ENCODE data around the gene DAAM1. TPM values are rescaled to one million over a fixed set of nuclear protein-coding genes. Genes with fewer than 3 reads are reported as not detected.

Gene DAAM1
- total RNA-seq, 1 donor from 2014 or later, result 67.6 TPM

DNA sequence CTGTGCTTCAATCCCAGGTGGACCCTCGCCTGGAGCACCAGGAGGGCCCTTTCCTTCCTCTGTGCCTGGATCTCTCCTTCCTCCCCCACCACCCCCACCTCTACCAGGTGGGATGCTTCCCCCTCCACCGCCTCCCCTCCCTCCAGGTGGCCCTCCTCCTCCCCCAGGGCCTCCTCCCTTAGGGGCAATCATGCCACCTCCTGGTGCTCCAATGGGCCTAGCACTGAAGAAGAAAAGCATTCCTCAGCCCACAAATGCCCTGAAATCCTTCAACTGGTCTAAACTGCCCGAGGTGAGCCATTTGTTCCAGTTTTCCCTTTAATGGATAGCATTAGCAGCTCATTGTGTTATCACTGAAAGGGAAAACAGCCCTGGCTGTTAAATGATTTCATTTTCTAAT, 142.8 kb downstream of the DAAM1 start:
- H3K27ac ChIP-seq, result peak overlapping the region; percentile 71 to 83
- intact Hi-C loops (cut with DNase I), result loop anchor here (10.0 kb wide), 1 partner anchor 56 kb away; no protein-coding TSS in a partner anchor
- peaks cover 0 to 23% of the 10 kb centered on the region in 2 donors for H3K4me1 ChIP-seq

DNA sequence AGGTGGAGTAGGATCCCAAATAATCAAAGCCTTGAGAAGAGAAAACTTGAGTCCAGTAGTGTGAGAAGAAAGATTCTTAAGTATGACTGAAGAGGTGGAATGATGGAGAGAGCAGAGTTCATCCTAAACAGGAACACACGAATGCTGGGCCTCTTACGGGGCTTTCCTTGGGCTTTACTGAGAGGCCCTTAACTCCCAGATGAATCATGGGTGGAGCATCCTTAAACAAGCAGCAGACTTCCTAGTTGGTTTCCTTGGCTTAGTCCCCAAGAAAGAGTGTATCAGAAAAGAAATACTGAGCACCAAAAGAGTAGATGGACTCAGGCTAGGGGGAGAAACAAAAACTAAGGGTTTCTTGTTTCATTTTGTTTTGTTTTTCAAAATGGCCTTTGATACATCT, 144.3 kb downstream of the DAAM1 start:
- DNase-seq (ENCODE audit: low spot score in 2 of 2), result no peak
- Histone ChIP-seq H3K27me3 (no peaks in the 10 kb centered on the region), H3K4me1 (peaks cover 0 to 36% of the 10 kb centered on the region in 2 donors), H3K36me3 (peaks cover 13 to 16% of the 10 kb centered on the region in 2 donors), H3K27ac (peak overlapping the region; percentile 71 to 83), H3K9me3 (no peaks in the 10 kb centered on the region), H3K4me3 (no peak overlapping the region)
- TF ChIP-seq, protein P1, sequence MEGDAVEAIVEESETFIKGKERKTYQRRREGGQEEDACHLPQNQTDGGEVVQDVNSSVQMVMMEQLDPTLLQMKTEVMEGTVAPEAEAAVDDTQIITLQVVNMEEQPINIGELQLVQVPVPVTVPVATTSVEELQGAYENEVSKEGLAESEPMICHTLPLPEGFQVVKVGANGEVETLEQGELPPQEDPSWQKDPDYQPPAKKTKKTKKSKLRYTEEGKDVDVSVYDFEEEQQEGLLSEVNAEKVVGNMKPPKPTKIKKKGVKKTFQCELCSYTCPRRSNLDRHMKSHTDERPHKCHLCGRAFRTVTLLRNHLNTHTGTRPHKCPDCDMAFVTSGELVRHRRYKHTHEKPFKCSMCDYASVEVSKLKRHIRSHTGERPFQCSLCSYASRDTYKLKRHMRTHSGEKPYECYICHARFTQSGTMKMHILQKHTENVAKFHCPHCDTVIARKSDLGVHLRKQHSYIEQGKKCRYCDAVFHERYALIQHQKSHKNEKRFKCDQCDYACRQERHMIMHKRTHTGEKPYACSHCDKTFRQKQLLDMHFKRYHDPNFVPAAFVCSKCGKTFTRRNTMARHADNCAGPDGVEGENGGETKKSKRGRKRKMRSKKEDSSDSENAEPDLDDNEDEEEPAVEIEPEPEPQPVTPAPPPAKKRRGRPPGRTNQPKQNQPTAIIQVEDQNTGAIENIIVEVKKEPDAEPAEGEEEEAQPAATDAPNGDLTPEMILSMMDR (IDR thresholded peaks at IDR 0.05), result no peak
- intact Hi-C loops (cut with DNase I), result loop anchor here (1.0 to 10.0 kb wide), 2 partner anchors 11 to 58 kb away; no protein-coding TSS in a partner anchor

More for the DNA sequence above, 142.8 kb downstream of the DAAM1 start:
- no peaks in the 10 kb centered on the region for H3K27me3 ChIP-seq
- peaks cover 14 to 23% of the 10 kb centered on the region in 2 donors for H3K36me3 ChIP-seq
- no peak for DNase-seq (ENCODE audit: low spot score in 2 of 2)
- H3K9me3 ChIP-seq, result no peaks in the 10 kb centered on the region
- H3K4me3 ChIP-seq, result no peak overlapping the region
- TF ChIP-seq, protein P1 (IDR thresholded peaks at IDR 0.05), result no peak

DNA sequence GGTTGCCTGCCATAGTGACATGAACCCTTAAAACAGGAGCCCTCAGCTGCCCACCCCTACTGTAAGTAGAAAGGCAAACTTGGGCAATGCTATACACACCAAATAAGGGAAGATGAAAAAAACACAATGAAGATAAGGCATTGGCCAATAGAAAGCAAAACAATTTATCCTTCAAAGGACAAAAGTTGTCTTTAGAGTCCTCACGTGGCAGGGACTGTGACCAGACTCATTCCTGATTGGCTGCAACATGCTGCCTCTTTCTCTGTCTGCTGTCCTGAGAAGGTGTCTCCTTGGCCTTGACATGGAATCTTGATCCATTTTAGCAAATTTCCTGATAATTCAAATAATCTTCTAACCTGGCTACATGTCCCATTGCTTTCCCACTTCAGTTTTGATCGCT, 144.8 kb downstream of the DAAM1 start:
- Histone ChIP-seq H3K27me3 (no peaks in the 10 kb centered on the region), H3K4me3 (no peak overlapping the region), H3K36me3 (peaks cover 9 to 16% of the 10 kb centered on the region in 2 donors), H3K27ac (peak overlapping the region; percentile 71 to 83), H3K9me3 (no peaks in the 10 kb centered on the region), H3K4me1 (peaks cover 0 to 41% of the 10 kb centered on the region in 2 donors)
- TF ChIP-seq, protein P1 (IDR thresholded peaks at IDR 0.05), result no peak
- DNase-seq (ENCODE audit: low spot score in 2 of 2), result no peak
- intact Hi-C loops (cut with DNase I), result loop anchor here (10.0 kb wide), 1 partner anchor 58 kb away; no protein-coding TSS in a partner anchor

DNA sequence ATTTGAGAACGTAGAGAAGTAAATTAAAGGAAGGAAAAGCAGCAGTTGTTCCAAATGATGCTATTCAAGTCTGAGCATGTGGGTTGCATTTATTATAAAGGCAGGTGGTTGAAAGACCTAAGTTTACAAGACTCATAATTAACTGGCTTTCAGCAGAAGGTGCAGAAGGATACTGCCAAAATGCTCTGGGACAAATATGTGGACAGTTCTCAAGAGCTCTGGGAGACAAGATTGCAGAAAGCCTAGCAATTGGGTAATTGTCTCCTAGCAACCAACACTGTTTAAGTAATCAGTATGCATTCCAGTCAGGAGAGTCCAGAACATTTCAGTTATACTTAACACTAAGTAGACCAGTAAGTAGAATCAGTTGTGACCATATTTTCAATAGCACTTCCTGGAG, 145.2 kb downstream of the DAAM1 start:
- Histone ChIP-seq H3K36me3 (peaks cover 9 to 16% of the 10 kb centered on the region in 2 donors), H3K27me3 (no peaks in the 10 kb centered on the region), H3K4me3 (no peak overlapping the region), H3K4me1 (peaks cover 0 to 45% of the 10 kb centered on the region in 2 donors), H3K27ac (peak overlapping the region; percentile 71 to 83), H3K9me3 (no peaks in the 10 kb centered on the region)
- TF ChIP-seq, protein P1 (IDR thresholded peaks at IDR 0.05), result no peak
- intact Hi-C loops (cut with DNase I), result loop anchor here (10.0 kb wide), 1 partner anchor 59 kb away; no protein-coding TSS in a partner anchor
- no peak for DNase-seq (ENCODE audit: low spot score in 2 of 2)

DNA sequence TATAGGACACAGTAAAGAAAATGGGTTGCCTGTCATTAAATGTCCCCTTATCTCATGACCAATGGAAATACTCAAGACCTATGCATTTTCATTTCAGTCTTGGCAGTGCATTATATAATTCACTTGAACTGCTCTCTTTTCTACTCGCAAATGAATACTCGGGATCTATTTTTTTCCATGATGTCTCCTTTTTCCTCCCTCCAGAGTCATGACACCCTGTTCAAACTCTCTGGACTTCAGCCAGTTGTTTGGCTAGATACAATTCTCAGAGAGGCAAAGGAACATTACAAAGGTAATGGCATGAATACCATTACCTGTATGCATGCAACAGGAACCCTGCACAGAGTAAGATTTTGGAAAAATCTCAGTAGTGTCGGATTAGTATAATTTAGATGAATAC, 145.8 kb downstream of the DAAM1 start:
- H3K9me3 ChIP-seq, result no peaks in the 10 kb centered on the region
- H3K27ac ChIP-seq, result peak overlapping the region; percentile 71 to 83
- intact Hi-C loops (cut with DNase I), result loop anchor here (10.0 kb wide), 1 partner anchor 59 kb away; no protein-coding TSS in a partner anchor
- TF ChIP-seq, protein P1 (IDR thresholded peaks at IDR 0.05), result no peak
- peaks cover 9 to 16% of the 10 kb centered on the region in 2 donors for H3K36me3 ChIP-seq
- peaks cover 0 to 45% of the 10 kb centered on the region in 2 donors for H3K4me1 ChIP-seq
- H3K27me3 ChIP-seq, result no peaks in the 10 kb centered on the region
- DNase-seq (ENCODE audit: low spot score in 2 of 2), result no peak
- H3K4me3 ChIP-seq, result no peak overlapping the region
